Fibroblast of skin of back (primary cell): ENCODE data around the gene GFRA1.

Experiments used
- DNase-seq: peaks from one replicate; pipeline ENCODE4 v3.0.0-alpha.2; 2013

Gene GFRA1

DNA sequence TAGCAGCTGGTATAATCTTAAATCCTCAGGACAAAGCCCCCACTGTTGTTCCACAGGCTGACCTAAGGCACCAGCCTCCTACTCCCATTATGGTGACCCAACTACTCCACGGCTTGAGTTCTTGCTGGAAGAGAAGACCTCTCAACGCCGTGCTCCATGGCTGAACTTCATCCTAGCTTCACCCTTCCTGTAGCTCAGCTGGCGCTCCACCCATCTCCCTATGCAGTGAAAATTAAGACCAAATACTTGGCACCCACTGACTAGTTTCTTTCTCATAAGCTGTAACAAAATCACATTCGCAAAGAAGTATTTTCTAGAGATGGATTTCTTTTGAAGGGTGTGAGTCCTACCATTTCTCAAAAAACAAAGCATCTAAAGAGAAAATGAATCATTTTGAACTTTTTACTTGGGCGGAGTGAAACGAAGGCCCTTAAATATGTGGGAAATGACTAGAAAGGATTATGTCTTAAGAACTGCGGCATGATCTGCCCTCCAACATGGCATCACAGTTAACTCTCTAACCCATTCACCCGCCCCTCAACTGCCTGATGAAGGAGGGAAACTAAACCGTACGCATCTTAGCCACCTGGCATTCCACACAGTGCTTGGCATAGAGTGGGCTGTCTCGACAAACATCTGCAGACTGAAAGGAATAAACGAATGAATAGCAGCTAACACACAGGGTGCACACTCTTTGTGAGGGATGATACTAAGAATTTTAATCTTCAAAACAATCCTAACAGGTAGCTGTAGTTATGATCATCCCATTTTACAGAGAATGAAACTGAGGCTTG, 32.7 kb downstream of the GFRA1 start:
- DNase-seq: no peak

DNA sequence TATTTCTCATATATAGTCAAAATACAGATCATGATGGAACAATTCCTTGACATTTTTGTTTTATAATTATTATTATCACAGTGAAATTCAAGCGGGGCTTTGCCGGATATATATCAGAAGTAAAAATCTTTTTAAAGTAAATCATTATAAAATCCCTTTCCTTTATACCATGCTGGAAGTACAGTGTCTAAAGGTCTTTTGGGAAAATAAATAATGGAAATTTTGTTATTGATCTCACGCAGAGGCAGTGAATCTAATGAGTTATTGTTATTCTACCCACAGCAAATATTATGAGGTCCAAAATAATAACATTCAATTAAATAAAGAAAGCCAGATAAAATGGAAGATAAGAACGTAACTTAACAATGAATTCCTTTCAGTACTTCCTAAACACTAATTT, 33.8 kb downstream of the GFRA1 start:
- no peak for DNase-seq

DNA sequence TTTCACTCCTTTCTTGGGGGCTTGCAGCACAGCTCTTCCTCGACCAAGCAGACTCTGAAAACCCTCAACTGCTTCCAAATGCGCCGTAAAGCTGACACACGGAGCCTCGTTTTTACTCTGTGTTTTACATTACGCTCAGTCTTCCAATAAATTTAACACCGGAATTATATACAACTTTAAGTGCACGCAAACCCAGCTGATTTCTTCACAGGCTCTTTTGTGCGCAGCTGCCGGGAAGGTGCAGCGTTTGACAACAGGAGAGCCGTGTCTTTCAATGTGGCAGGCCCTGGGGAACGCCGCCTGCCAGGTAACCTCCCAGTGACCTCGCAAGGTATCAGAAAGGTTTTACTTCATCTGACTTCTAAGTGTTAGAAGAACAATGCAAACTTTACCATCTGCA, 35.0 kb downstream of the GFRA1 start:
- no peak for DNase-seq

DNA sequence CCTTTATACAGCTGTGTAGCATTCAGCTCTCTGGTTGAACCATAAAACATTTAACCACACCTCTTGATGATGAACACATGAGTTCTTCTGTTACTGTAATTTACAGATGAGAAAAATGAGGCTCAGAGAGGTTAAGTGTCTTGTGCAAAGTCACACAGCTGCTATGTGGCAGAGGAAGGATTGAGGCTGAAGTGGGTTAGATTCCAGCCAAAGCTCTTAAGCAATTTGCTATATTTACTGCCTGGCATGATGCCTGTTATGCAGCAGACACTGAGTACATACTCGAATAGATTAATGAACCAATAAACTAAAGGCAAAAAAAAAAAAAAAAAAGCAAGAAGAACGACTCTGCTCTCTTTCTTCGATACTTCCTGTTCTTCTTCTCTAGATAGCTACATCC, 35.7 kb downstream of the GFRA1 start:
- no peak for DNase-seq

DNA sequence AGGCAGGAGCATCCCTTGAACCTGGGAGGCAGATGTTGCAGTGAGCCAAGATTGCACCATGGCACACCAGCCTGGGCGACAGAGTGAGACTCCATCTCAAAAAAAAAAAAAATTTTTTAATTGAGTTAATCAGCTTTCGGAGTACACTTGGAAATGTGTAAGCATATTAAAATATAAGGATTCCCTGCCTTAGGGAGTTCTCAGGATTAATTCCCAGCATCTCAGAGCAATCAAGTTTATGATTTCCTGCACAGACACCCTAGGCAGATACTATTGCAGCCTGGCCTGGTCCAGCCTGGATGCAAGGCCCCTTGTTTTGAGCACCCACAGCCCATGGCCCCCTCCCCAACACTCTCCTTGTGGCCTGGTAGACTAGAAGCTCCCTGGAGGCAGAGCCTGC, 39.8 kb downstream of the GFRA1 start:
- DNase-seq: no peak

DNA sequence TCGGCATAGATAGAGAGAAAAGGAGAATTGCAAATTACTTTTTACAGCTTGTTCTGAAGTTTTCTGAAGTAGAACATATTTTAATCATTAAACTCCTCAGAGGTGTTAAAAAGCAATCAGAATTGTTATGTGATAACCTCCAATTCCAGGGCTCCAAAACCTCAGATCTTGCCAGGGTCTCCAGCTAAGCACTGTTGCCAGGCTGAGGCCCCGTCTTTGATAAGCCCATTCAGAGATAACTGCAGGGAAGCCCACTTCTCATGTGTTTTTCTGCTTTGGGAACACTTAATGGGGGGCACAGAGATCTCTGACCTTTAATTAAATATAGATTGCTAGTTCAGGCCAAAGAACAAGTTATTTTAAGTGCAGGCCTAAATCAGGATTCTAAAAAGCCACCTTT, 40.4 kb downstream of the GFRA1 start:
- DNase-seq: no peak

DNA sequence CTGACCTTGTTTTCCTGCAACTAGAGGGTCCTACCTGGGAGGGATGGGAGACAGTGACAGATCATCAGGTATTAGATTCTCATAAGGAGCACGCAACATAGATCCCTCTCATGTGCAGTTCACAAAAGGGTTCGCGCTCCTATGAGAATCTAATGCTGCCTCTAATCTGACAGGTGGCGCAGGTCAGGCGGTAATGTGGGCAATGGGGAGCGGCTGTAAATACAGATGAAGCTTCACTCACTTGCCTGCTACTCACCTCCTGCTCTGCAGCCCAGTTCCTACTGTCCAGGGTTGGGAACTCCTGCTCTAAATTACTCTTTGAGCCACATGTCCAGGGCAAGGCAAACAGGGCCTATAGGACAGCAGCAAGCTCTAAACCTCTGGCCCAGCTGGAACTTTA, 46.2 kb downstream of the GFRA1 start:
- DNase-seq: no peak

DNA sequence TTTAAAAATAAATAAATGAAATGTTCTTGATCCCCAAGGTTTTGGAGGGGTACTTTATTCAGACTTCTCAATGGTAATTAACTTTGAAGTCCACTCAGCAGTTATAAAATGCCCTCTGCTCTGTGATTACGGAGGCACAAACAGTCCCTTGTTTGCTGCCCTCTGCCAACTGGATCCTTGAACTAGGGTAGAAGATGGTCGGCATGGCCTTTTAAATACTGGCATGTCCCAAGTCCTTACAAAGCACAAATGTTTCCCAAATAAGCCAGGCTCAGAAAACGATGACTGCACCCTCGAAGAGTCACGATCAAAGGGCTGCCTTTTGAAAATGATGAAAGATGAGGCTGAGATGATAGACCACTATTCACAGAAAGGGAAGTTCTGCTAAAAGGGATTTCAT, 47.0 kb downstream of the GFRA1 start:
- no peak for DNase-seq

DNA sequence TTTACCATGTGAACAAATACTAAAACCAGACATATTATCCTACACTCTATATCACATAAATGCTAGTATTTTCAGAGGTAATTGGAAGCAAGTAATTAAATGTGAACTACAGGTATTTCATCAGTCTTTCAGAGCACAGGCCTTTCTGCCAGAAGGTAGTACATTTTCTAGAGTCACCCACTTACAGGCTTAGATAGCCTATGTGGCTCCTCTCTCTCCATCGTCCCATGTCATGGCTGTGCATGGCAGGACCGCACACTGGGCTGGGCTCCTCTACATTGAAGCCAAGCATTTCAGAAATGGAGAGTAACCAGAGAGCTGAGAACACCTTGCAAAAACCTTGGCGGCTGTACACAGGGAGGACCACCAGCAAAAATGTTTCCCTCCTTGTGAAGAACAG, 49.7 kb downstream of the GFRA1 start:
- DNase-seq: no peak

DNA sequence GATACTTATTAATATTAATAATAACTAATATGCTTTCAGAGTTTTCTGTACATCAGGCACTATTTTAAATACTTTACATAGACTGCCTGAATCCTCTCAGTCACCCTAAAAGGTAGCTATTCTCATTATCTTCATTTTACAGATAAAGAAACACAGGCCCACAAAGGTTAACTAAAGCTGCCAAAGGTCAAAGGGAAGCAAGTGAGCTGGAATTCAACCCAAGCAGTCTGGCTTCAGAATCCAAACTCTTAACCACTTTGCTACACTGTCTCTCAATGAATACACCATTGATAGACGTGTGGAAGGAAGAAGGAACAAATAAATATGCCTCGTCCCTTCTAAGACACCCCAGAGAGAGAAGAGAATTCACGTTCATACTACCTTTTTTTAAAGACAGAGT, 52.0 kb downstream of the GFRA1 start:
- DNase-seq: no peak

DNA sequence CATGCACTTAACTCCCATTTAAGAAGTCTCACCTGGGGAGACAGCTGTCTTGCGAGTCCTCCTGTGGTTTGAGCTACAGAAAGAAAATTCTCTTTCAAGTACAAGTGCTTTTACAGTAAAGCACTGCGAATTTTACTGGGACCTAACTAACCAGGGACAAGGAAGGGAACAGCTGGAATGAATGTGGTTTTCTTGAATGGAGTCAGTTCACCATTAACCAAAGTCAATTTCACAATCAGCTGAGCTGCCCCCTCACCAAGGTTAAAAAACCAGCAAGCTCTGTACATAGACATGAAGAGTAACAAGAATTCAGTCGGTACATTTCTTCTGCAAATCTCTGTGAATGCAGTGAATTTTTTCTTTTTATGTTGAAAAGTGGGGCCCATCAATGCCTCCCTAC, 56.3 kb downstream of the GFRA1 start:
- no peak for DNase-seq

DNA sequence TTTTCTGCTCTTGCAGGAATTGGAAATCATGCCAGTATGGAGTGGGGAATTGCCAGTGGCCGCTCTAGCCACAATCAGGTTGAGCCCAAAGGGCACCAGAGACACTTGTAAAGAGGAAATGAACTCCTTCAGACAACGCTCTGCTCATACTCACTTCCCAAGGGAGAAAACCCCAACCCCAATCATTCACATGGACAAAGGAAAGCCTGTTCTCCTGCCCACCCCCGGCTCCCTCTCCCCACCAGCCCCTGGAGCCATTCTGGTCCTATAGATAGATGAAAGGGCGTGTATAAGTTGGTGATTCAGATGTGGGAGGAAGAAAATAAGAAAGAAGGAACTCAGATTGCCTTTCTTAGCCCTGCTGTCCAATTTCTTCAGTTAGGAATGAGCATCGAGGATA, 57.4 kb downstream of the GFRA1 start:
- no peak for DNase-seq

DNA sequence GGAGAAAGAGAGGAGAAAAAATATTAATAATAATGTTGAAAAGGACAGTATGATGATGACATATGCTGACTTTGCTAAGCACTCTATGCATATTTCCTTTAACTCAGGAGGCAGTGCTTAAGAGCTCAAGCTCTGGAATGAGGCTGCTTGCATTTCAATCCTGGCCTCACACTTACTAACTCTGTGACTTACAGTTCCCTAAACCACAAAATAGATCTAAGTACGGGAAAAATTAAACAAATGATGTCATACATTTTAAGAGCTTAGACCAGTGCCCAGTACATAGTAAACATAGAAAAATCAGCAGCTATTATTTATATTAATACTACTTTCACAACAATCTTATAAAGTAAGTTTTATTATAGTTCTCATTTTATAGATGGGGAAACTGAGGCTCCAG, 61.3 kb downstream of the GFRA1 start:
- DNase-seq: peak; percentile 88

DNA sequence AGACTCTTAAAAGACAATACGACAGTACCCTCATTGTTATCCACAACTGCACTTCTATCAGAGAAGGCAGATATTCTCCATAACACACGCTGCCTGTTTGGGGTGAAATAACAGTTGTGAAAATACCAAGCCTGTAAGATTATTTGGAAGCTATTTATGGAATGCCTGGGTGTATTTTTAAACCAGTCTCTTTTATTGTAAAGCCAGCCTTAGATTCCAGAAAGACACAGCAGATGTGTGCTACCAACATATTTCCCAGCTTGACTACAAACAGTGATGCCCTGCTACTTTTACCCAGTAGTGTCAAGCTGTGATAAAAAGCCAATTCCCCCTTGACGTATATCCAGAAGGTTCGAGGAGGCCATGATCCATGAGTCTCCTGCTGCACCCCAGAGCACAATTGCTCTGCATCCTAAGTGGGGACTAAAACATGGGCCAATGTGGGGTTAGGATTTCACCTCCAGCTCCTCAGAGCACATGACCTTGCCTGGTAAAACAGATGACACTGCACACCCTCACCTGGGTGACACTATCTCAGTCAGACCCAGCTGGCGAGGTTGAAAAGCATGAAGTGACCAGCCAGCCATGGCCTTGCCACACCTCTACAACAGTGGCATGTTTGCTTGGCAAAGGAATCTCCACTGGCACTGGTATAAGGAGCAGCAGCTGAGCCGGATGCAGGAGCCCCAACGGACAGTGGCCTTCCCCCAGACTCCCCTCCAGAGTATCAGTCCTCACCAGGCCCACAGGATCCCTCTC, 62.2 kb downstream of the GFRA1 start:
- peak; percentile 62 for DNase-seq

DNA sequence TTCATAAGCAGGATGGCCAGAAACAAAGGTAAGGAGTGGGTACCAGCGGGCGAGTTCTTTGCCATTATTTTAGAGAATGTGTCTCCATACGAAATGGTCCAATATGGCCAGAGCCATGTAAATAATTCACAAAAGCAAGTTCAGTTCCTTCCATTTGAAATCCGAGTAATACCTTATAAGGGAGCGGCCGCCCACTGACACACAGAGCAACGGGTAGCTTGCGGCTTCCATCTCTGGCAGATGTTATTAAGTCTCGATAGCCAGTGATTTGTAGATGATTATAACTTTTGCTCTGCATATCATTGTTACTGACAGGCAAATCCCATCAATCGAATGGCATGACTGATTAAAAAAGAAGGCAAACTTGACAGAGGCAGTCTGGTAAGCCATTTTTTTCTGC, 63.2 kb downstream of the GFRA1 start:
- no peak for DNase-seq

DNA sequence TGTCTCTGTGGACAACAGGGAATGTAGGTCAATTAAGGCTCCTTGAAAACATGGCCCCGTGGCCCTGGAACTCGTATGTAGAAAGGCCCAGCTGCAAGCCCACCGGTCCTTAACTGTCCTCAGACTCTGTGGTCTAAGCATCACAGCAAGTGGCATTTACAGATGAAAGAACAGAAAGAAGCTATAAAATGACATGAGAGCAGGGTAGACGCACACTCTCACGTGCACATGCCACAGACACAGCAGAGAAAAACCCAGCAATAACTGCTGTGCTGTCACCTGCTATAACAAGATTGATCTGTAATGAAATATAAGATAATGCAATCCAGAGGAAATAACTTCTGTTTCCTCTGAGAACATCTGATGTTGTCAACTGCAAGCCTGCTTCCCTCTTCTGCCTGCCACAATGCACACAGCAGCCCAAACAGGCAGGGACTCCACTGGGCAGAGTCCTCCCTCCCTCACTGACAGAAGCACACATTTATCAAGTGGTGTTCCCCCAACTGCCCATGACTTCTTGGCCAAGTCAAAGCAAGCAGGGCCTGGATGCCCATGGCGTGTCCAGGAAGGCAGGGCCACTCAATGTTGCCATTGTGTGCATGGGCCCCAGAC, 63.9 kb downstream of the GFRA1 start:
- DNase-seq: no peak

DNA sequence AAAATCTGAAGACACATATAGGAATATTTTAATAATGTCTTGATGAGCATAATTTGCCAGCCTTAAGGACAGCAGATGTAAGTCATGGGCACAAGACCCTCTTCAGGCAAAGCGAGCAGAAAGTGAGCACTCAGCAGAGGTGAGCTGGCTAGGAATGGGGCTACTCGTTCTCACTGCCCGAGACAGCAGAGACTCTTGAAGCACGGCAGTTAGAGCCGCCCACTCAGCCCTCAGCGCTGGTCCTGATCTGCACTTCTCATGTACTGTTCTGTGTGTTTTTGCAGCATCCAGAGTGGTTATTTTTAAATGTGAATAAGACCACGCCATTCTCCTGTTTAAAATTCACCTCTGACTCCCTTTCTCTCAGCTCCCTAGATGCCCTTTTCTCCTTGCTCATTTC, 65.3 kb downstream of the GFRA1 start:
- no peak for DNase-seq

DNA sequence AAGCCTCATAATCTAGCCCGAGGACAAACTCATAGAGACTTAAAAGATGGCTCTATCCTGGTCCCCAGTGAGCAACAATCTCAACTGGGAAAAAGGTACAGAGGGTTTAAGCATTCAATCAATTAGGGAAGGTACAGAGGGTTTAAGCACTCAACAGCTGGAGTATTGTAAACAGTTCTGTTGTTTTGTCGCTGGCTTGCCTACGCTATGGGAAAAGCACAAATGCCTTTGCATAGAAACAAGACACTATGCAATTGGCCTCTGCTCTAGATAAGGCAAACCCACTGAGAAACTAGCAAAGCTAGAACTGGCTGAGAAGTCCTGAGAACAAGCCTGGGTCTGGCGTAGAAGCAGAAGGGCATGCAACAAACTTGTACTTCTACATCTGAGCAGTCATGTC, 69.3 kb downstream of the GFRA1 start:
- DNase-seq: no peak

DNA sequence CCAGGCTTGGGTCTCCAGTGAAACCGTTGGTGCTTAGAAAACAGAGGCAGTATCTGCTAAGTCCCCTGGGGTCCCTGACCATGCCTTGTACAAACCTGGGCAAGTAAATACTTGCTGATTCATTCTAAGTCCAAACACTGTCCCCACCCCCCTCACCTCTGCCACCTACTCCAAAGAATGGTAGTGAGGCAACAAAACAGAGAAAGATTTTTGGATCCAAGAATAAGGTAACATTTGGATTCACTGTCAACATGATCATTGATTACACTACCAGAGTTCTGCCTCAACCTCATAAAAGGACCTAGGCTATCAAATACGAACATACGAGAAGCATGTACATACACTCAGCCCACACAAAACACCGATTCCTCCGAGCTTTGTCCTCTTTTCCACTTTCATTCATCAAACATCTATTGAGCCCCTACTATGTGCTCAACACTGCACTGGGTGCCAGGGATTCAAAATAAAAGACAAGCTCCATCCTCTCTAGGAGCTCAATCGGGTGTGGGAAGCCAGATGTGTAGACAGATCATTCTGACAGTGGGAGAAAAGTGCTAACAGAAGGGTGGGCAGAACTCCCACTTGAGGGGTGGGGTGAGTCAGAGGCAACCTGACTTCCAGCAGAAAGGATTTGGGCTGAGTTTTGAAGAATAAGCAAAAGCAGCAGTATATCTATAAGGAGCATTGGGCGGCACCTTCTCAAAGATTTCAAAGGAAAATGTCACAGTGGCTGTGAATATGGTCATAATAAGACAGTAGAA, 71.2 kb downstream of the GFRA1 start:
- no peak for DNase-seq

DNA sequence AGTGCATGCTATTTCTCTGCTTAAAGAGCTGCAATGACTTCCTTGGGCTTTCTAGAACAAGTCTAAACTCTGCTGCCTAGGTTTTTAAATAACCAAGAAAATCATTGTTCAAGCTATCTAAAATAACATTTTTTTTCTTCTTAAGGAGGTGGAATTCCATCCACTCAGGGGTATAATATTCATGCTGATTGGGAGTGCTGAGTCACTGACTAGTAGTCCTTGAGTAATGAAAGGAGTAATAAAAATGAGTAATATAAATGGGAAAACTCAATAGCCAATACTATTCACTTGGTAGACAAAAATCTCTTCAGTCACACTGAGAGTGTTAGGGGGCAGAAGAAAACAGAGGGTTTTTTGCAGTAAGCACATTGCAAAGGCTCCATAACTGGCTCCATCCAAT, 72.0 kb downstream of the GFRA1 start:
- peak; percentile 75 for DNase-seq

DNA sequence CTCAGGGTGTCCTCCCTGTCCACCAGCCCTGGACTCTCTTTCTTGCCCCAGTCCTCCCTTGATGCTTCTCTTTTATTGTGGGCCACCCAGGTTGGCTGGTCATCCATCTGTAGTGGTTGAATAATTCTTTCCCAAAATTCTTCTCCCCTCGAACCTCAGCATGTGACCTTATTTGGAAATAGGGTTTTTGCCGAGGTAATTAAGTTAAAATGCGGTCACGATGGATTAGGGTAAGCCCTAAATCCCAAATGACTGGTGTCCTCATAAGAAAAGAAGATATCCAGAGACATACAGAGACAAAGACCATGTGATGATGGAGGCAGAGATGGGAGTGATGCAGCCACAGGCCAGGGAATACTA, 74.3 kb downstream of the GFRA1 start:
- no peak for DNase-seq

DNA sequence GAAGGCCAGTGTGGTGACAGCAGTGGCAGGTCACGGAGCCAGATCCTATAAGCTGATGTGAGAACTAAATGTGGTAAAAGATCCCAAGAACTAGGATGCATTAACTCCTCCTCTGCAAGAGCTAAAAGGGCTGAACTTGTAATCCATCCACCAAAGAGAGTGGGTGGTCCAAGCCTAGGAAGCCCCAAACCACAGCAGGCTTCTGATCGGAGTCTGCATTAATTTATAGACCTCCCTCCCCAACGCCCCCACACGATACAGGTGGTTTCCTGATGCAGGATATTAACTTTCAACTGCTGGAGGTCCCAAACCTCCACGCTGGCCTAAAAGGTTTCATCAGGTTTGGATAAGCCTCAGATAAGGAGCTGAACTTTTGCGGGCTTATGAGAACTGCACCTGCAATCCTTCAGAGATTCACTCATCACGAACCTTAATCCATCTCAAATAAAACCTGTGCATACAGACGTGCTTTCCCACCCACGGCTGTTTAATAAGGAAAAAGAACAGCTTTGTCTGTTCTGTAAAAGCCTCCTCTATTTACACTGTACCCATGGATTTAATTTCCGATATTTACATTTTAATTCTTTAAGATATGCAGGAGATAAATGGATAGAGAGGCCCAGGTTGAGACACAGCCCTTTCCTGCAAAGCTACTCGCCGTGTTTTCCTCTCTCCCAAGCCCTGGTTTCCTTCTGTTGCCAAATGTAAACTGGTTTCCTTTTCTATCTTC, 74.9 kb downstream of the GFRA1 start:
- no peak for DNase-seq

DNA sequence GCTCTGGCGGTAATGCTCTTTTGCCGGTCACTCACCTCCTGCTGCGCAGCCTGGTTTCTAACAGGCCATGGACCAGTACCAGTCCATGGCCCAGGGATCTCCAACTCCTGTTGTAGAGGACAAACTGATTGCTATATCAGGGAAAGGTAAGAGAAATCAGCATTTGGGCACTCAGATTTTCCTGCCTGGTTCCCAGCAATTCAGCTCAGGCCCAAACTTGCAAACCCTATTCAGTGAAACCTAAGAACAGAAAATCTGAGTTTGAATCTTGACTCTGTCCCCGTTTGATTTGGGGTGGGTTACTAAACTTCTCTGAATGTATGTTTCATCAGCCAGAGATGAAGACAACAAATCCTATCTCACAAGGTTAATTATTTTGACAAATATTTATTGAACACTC, 77.4 kb downstream of the GFRA1 start:
- DNase-seq: no peak
